GM23338 (cell line): ENCODE results near the gene ZNF324B. TPM values are rescaled to one million over a fixed set of nuclear protein-coding genes. Genes with fewer than 3 reads are reported as not detected.

ENCODE experiments used
- ATAC-seq: fragments of 200-7000 bp; cut with Tn5 transposase; 3 replicates; pipeline ENCODE4 v1.9.1; 2020
- DNase-seq: peaks from one replicate; pipeline ENCODE4 v3.0.0-alpha.2; 2015; ENCODE audit warnings: low spot score
- H2AFZ ChIP-seq: fragments of 200-600 bp; sonication (generic); 2 replicates; pipeline ENCODE4 v1.8.0; 2016; ENCODE audit warnings: antibody characterized with exemption, mild to moderate bottlenecking, moderate library complexity
- H3F3A ChIP-seq: fragments of 200-600 bp; sonication (generic); replicated peaks from 2 replicates; pipeline ENCODE4 v1.8.0; 2017; ENCODE audit warnings: antibody characterized with exemption, mixed run types, low read depth
- H3K27ac ChIP-seq: fragments of 200-600 bp; sonication (generic); 2 replicates; pipeline ENCODE4 v1.6.1; 2016; ENCODE audit warnings: low read depth
- H3K27me3 ChIP-seq: fragments of 200-600 bp; sonication (generic); 2 replicates; pipeline ENCODE4 v1.8.0; 2016; ENCODE audit warnings: mild to moderate bottlenecking, mixed run types, moderate library complexity; ENCODE audit not compliant: insufficient read depth
- H3K36me3 ChIP-seq: fragments of 200-600 bp; sonication (generic); 2 replicates; pipeline ENCODE4 v1.8.0; 2016; ENCODE audit warnings: mild to moderate bottlenecking; ENCODE audit not compliant: insufficient read depth
- H3K4me1 ChIP-seq: fragments of 200-600 bp; sonication (generic); 2 replicates; pipeline ENCODE4 v1.8.0; 2016; ENCODE audit warnings: mild to moderate bottlenecking, moderate library complexity; ENCODE audit not compliant: insufficient read depth
- H3K4me2 ChIP-seq: fragments of 200-600 bp; sonication (generic); 2 replicates; pipeline ENCODE4 v1.7.1; 2017; ENCODE audit warnings: mixed run types
- H3K4me3 ChIP-seq: fragments of 200-600 bp; sonication (generic); 2 replicates; pipeline ENCODE4 v1.6.1; 2016; ENCODE audit warnings: mixed run types
- H3K79me2 ChIP-seq: fragments of 200-600 bp; sonication (generic); replicated peaks from 2 replicates; pipeline ENCODE4 v1.8.0; 2017; ENCODE audit warnings: mild to moderate bottlenecking; ENCODE audit not compliant: insufficient read depth
- H3K9me2 ChIP-seq: fragments of 200-600 bp; sonication (generic); 2 replicates; pipeline ENCODE4 v1.8.0; 2017; ENCODE audit not compliant: insufficient read depth
- H4K20me1 ChIP-seq: fragments of 200-600 bp; sonication (generic); replicated peaks from 2 replicates; pipeline ENCODE4 v1.8.0; 2017; ENCODE audit warnings: mild to moderate bottlenecking; ENCODE audit not compliant: insufficient read depth
- H3K27ac Mint-ChIP-seq: 2 replicates; pipeline ENCODE4 v1.8.0; 2020; ENCODE audit warnings: inconsistent platforms, mild to moderate bottlenecking, moderate library complexity, mixed read lengths
- H3K27me3 Mint-ChIP-seq: 3 replicates; pipeline ENCODE4 v1.8.0; 2022; ENCODE audit warnings: low read depth, mild to moderate bottlenecking, moderate library complexity, mixed read lengths, inconsistent platforms; ENCODE audit not compliant: insufficient read depth, poor library complexity
- H3K36me3 Mint-ChIP-seq: 3 replicates; pipeline ENCODE4 v1.8.0; 2021; ENCODE audit warnings: low read depth, mild to moderate bottlenecking, inconsistent platforms, moderate library complexity, mixed read lengths
- H3K4me1 Mint-ChIP-seq: 3 replicates; pipeline ENCODE4 v1.8.0; 2020; ENCODE audit warnings: mild to moderate bottlenecking, inconsistent platforms, mixed read lengths
- H3K4me3 Mint-ChIP-seq: 3 replicates; pipeline ENCODE4 v1.8.0; 2021; ENCODE audit warnings: moderate library complexity, mild to moderate bottlenecking, inconsistent platforms, mixed read lengths
- H3K9me3 Mint-ChIP-seq: 3 replicates; pipeline ENCODE4 v1.8.0; 2020; ENCODE audit warnings: moderate library complexity, mild to moderate bottlenecking, inconsistent platforms, mixed read lengths
- CREB1 ChIP-seq: fragments of 250-450 bp; sonication (Bioruptor Pico); IDR thresholded peaks from 2 replicates; pipeline ENCODE4 v1.5.0; 2020; ENCODE audit warnings: low read depth, mild to moderate bottlenecking, moderate library complexity
- CTCF ChIP-seq, 2 experiments: fragments of 200-600 bp in 1 of 2; sonication (generic) in 1 of 2; conservative IDR thresholded peaks; 2 replicates each; pipeline versions ENCODE4 v1.5.1 to v1.6.1; 2016 to 2017; ENCODE audit warnings: antibody characterized with exemption in 2 of 2, low read depth in 2 of 2, mild to moderate bottlenecking in 2 of 2, moderate library complexity in 1 of 2
- ETS1 ChIP-seq: IDR thresholded peaks from 2 replicates; pipeline ENCODE4 v1.6.1; 2016; ENCODE audit warnings: antibody characterized with exemption
- EZH2 ChIP-seq: fragments of 200-600 bp; sonication (generic); IDR thresholded peaks from one replicate; pipeline ENCODE4 v1.8.0; 2017; ENCODE audit warnings: antibody characterized with exemption, mild to moderate bottlenecking, low read depth; ENCODE audit not compliant: unreplicated experiment
- EZH2phosphoT487 ChIP-seq: fragments of 200-600 bp; sonication (generic); IDR thresholded peaks from one replicate; pipeline ENCODE4 v1.8.1; 2018; ENCODE audit warnings: antibody characterized with exemption; ENCODE audit not compliant: unreplicated experiment
- JUNB ChIP-seq: IDR thresholded peaks from one replicate; pipeline ENCODE4 v1.6.1; 2016; ENCODE audit warnings: antibody characterized with exemption; ENCODE audit not compliant: unreplicated experiment
- NANOG ChIP-seq: IDR thresholded peaks from 2 replicates; pipeline ENCODE4 v1.6.1; 2016; ENCODE audit warnings: antibody characterized with exemption, borderline replicate concordance
- POLR2AphosphoS5 ChIP-seq: IDR thresholded peaks from 2 replicates; pipeline ENCODE4 v1.6.1; 2016; ENCODE audit warnings: antibody characterized with exemption, low read depth
- REST ChIP-seq: IDR thresholded peaks from one replicate; pipeline ENCODE4 v1.6.1; 2018; ENCODE audit warnings: antibody characterized with exemption; ENCODE audit not compliant: unreplicated experiment
- STAT1 ChIP-seq: IDR thresholded peaks from one replicate; pipeline ENCODE4 v1.6.1; 2016; ENCODE audit warnings: antibody characterized with exemption; ENCODE audit not compliant: unreplicated experiment
- ZNF114 ChIP-seq: fragments of 250-450 bp; sonication (Bioruptor Pico); IDR thresholded peaks from 2 replicates; pipeline ENCODE4 v1.5.0; 2020; ENCODE audit warnings: mild to moderate bottlenecking, moderate library complexity
- ZNF331 ChIP-seq: fragments of 250-450 bp; sonication (Bioruptor Pico); IDR thresholded peaks from 2 replicates; pipeline ENCODE4 v1.5.0; 2020; ENCODE audit warnings: low read depth, mild to moderate bottlenecking, moderate library complexity
- ZNF462 ChIP-seq: fragments of 250-450 bp; sonication (Bioruptor Pico); IDR thresholded peaks from 2 replicates; pipeline ENCODE4 v1.5.0; 2020; ENCODE audit warnings: mild to moderate bottlenecking, moderate library complexity
- polyA plus RNA-seq: library from polyadenylated mRNA; unstranded; fragments of >200 nt; fragmentation: Nextera tagmentation; extraction: Ambion mirVana; gene quantifications from 2 replicates; pipeline ENCODE4 v1.2.1, GENCODE V29; 2016
- total RNA-seq: library from RNA; depleted of rRNA; stranded (reverse); fragments of >200 nt; shearing (Covaris generic); gene quantifications from 2 replicates; pipeline ENCODE4 v1.2.3, GENCODE V29; 2014

ZNF324B gene
- total and polyA plus RNA-seq, 2 experiments from 2014 or later, result 0.50 to 4.7 TPM

GRCh38 chr19:58466089-58466759, 14.8 kb downstream of the ZNF324B start:
- Histone ChIP-seq H3F3A (peaks cover 4% of the 10 kb centered on the region), H3K27ac (no peak overlapping the region), H3K36me3 (no peaks in the 10 kb centered on the region), H3K27me3 (peaks cover 11% of the 10 kb centered on the region), H3K4me1 (peaks cover 4% of the 10 kb centered on the region), H2AFZ (peak overlapping the region; percentile 99), H3K4me2 (peak overlapping the region; percentile 76), H3K4me3 (peak overlapping the region; percentile 83), H3K9me2 (no peaks in the 10 kb centered on the region), H3K79me2 (no peaks in the 10 kb centered on the region), H4K20me1 (no peaks in the 10 kb centered on the region)
- Mint-ChIP-seq H3K36me3 (peaks cover 8% of the 10 kb centered on the region; the same call in 2 of the 3 replicates), H3K27ac (no peak overlapping the region), H3K9me3 (no peaks in the 10 kb centered on the region), H3K4me1 (peaks cover 16% of the 10 kb centered on the region; the same call in 2 of the 3 replicates), H3K27me3 (peaks cover 12% of the 10 kb centered on the region), H3K4me3 (peak overlapping the region; percentile 71)
- DNase-seq (no peak), ATAC-seq (no peak; the same call in 2 of the 3 replicates)
- TF ChIP-seq ZNF331 (CRISPR knock-in tag) (no peak), REST (no peak), ETS1 (no peak), CREB1 (CRISPR knock-in tag) (no peak), CTCF (conservative IDR thresholded peaks at IDR 0.05; ENCODE audit: low read depth in 2 of 2) (no peak), NANOG (no peak), ZNF462 (CRISPR knock-in tag) (no peak), EZH2 (no peak), EZH2phosphoT487 (no peak), POLR2AphosphoS5 (no peak), STAT1 (no peak), JUNB (no peak), ZNF114 (CRISPR knock-in tag) (no peak)
